CD4-positive, alpha-beta T cell treated with Interleukin-17A for 4 hours (primary cell): ENCODE measurements around the gene BAIAP2L2.

Experiments
- DNase-seq: peaks from one replicate; pipeline ENCODE4 v3.0.0-alpha.2; 2020; ENCODE audit warnings: mixed read lengths

The BAIAP2L2 gene

DNA sequence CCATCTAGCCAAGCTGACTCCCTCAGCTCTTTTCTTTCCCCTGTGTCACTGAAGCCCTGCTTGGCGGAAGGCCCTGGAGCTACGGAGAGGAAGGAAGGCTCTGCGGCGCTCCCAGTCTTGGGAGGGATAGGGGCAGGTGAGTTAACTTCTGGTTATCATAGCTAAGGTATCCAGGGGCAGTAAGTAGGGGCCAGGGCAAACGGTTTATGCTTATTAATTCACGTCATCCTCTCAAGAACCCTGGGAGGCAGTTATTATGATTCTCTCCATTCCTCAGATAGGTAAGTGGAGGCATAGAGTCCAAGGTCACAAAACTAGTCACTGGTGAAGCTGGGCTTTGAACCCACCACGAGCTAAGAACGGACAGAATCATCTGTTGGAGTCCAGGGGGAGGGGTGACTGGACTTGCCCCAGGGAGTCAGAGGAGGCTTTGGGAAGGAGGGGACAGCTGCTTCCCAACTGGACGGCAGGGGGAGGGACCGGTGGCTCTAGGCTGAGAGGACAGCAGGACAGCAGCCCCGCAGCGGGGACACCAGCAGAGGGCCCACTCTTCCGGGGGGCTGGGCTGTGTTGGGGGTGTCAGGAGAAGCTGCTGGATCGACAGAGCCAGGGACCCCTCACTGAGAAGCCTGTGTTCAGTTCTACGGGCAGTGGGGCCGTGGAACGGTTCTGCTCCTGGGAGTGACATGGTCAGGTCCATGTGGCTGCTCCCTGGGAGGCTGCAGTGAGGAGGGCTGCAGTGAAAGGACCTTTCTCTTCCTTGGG is 3.5 kb downstream of the BAIAP2L2 start:
- no peak for DNase-seq

DNA sequence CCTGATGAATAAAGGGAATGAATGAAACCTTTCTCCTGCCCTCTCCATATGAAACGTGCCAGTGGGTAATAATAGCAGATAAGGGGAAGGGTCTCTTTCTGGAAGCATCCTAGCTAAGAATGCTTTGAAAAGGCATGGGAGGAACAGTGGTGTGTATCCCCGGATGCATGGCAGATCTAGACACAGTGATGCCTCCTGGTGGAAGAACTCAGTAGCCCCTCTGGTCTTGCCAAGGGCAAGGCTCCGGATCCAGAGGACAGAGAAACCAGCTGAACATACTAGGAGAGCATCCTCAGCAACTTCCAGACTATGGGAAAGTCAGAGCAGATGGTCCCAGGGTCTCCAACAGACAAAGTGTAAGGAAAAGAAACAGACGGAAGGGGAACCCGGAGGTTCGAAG is 6.4 kb downstream of the BAIAP2L2 start:
- no peak for DNase-seq

DNA sequence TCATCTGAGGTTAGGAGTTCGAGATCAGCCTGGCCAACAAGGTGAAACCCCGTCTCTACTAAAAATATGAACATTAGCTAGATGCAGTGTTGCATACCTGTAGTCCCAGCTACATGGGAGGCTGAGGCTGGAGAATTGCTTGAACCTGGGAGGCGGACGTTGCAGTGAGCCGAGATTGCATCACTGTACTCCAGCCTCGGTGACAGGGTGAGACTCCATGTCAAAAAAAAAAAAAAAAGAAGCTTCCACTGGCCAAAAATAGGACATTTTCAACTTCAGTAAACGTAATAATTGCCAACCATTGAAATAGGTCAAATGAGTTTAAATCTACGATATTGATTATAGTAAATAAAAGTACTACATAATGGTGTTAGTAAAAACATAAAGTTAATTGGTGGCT is 6.8 kb downstream of the BAIAP2L2 start:
- no peak for DNase-seq

DNA sequence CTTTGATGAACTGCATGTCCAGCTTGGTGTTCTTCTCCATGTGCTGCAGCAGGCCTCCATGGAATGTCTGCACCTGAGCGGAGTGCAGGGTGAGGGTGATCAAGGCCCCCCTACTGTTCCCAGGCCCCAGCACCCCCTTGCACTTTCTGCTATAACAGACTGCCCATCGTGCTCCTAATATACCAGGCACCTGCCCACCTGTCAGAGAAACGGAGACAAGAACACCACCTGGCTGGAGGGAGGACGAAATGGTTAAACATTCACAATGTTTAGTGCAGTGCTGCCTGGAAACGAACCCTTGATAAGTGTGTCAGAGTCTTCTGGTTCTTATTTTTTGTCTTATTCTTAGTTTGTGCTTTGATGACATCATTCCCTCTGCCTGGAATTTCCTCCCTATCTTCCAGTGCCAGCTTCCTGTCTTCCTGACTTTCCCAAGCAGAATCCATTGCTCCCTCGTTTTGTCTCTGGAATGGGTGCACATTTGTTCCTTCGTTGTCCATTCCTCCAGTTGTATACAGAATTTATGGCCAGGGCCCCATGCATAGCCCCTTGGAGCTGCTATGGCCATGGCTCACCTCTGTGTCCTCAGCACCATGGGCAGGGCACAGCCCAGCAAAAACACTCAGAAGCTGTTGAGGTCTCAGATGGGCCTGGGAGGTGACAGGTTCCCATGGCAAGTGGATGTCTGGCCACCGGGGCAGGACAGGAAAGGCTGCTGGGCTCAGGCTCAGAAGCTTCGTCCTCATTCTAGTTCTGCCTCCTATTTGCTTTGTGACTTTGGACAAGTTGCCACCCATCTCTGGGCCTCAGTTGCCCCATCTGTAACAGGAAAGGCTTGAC is 11.9 kb downstream of the BAIAP2L2 start:
- no peak for DNase-seq

DNA sequence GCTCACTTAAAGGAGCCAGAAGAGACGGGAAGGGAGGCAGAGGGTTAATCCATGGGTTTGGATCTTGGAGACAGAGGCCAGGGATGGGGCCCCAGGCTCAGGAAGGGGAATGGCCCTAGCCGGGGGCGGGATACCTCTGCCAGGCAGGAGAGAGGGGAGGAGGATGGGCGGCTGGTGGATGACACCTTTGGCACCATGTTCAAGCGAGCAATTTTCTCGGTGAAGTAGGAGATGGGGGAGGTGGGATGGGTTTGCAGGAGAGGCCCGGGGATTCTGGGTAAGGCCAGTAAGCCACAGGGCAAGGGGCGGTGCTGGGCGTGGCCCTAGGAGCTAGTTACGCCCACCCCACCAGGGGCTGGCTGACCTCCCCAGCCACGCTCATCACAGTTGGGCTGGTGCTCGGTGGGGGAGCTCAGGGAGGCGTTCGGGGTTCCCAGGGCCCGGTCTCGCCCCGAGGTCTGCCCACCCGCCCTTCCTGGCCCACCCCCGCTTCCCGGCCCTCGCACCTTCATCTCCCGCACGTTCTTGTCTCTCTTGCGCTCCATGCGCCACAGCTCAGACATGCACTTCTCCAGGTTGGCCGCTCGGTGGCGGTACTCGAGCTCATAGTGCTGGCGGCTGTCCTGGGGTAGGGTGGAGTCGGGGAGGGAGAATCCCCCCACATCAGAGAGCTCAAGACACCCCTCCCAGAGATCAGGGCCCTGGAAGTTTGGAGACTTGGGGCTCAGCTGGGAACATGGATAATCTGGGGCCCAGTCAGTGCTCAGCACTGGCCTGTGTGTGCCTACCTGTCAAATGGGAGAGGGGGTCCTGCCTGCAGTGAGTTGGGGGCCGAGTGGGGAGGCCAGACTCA is 12.7 kb downstream of the BAIAP2L2 start:
- DNase-seq = no peak

DNA sequence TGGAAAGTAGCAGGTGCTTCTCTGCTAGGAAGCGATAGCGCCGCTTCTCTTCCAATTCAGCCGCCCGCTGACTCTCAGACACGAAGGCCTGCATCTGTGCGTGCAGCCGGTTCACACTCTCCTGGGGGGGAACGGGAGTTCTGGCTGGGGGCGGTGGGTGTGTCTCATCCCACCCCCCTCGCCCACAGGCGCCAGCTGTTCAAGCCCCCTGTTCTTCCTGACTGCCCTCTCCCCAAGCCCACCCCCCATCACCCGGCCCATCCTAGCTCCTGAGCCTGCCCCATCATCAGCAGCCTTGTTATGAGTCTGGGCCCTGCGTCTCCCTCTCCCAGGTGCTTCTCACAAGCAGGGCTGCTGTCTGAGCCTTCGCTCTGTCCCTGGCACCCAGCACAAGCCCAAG is 13.4 kb downstream of the BAIAP2L2 start:
- no peak for DNase-seq

DNA sequence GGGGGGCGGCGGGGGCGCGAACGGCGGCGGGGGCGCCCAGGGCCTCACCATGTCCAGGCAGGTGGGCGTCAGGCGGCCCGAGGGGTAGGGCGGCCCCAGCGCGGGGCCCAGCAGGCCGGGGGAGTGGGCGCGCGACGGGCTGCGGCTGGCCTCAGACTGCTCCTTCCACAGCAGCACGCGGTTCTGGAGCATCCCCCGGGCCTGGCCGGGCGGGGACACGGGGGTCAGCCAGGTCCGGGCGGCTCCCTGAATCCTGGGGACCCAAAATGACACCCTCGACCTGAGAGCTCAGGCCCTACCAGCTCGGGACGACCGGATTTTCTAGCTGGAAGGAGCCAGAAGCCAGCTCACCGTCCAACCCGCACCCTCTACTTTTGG is 21.0 kb downstream of the BAIAP2L2 start:
- no peak for DNase-seq

DNA sequence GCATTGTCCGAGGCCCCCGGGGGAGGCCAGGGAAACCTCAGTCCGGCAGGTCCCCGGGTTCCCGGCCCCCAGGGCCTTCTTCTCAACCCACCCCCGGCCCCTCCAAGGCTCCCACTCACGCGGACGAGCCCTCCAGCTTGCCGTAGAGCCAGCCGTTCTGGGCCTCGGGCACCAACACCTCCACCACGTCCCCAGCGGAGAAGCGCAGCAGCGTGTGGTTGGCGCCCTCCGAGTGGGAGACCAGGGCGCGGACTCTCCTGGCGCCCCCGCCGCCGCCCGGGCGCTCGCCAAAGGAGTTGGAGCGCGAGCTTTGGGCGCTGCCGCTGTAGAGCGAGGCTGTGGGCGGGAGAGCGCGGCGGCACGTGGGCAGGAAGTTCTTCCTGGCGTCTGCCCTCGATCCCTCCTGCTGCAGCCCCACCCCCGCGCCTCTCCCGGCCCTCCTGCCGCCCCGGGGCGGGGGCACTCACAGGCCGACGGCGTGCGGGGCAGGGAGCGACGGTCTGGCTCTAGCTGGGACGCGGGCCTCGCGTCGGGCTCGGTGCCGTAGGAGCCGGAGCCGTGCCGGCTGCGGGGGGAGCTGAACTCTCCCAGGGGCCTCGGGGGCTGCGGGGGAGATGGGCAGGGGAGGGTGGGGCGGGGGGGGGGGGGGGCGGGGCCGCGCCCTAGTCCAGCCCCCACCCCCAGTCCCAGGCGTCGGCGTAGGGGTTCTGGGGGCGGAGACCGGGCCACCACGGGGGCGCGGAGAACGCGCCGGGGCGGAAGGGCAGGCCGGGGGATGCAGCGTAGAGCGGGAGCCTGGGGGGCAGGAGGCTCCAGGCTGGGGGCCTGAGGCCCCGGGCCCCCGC is 21.6 kb downstream of the BAIAP2L2 start:
- no peak for DNase-seq

DNA sequence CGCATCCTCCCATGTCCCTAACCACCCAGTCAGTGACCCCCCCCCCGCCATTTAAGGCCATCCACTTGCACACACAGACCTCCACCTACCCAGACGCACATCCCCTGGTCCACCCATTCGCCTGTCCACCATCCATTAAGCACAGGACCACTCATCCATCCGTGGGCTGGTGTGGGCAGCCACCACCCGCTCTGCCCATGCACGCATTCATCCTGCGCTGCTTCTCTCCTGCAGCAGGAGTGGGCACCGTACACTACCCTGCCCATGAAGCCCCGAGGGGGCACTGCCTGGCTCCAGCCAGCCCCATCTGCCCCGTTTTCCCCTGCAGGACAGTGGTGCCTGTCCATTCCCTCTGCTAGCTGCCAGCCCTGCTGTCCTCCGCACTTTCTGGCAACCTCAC is 22.6 kb downstream of the BAIAP2L2 start:
- no peak for DNase-seq

DNA sequence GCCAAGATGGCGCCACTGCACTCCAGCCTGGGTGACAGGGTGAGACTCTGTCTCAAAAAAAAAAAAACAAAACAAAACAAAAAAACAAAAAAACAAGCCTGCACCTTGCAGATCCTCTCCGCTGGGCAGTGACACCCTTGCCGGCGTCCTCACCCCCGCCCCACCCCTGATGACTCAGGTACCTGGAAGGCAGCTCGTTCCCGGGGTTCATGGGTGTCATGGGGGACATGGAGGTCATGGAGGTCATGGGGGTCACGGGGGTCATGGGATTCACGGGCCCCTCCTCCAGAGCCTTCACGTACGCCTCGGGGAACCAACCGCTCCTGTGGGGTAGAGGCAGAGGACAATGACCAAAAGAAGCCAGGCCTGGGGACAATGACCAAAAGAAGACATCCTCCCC is 23.5 kb downstream of the BAIAP2L2 start:
- no peak for DNase-seq

DNA sequence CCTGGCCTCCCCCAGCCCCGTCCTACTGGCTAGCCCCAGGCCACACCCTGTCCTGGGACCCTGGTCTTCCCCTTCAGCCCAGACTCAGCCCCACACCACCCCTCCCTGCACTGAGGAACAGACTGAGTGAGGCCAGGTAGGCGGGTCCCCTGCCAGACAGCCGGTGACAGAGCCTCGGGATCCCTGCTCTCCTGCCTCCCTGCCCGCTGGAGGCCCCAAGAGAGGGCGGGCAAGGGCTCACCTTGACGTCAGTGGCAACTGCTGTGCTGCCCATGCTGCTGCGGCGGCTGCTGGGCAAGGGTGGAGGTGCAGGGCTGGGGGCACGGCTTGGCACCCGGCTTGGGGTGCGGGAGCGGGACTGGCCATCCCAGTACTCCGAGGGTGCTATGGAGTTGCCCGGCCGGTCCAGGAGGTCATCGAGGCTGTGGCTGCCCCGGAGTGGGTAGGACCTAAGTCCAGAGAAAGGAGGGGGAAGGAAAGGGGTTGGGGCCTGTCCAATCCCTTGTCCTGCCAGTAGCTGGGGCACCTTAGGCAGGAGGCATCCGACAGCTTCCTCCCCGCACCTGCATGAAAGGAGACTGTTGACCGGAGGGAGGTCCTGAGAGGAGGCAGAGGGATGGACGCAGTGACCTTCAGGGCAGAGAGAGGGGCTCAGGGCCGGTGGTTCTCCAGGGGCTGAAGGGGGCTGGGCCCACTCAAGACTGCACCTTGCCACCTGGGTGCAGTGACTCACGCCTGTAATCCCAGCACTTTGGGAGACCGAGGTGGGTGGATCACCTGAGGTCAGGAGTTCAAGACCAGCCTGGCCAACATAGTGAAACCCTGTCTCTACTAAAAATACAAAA is 24.3 kb downstream of the BAIAP2L2 start:
- DNase-seq = no peak

DNA sequence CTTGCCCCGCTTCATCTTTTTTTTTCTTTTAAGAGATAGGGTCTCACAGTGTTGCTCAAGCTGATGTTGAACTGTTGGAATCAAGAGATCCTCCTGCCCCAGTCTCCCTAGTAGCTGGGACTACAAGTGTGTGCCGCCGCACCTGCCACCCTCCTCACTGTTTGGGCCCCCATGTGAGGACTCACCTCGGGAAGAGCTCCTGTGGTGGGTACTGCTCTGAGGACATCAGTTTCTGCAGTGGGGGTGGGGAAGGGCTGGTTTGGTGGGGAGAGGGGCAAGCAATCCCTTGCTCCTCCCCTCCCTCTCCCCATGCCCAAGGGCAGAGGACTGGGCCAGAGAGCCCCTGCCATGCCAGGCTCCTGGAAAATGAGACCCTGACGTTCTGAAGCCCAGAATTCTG is 25.0 kb downstream of the BAIAP2L2 start:
- no peak for DNase-seq

DNA sequence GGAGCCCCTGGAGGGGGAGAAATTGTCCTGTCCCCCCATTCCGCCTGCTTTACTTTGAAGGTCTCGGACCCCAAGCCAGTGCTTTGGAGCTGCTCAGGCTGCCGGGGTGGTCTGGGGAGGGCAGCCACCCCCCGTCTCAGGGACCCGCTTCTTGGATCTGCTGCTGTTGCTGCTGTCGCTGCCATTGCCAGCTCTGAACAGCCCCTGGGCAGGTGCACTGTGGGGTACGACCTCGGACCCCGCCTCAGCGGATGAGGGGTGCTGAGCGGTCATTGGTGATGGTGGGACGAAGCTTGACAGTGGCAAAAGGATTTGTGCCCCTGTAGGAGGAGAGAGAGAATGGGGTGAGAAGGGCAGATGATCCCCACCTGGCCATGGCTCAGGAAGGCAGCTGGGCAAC is 25.4 kb downstream of the BAIAP2L2 start:
- no peak for DNase-seq

DNA sequence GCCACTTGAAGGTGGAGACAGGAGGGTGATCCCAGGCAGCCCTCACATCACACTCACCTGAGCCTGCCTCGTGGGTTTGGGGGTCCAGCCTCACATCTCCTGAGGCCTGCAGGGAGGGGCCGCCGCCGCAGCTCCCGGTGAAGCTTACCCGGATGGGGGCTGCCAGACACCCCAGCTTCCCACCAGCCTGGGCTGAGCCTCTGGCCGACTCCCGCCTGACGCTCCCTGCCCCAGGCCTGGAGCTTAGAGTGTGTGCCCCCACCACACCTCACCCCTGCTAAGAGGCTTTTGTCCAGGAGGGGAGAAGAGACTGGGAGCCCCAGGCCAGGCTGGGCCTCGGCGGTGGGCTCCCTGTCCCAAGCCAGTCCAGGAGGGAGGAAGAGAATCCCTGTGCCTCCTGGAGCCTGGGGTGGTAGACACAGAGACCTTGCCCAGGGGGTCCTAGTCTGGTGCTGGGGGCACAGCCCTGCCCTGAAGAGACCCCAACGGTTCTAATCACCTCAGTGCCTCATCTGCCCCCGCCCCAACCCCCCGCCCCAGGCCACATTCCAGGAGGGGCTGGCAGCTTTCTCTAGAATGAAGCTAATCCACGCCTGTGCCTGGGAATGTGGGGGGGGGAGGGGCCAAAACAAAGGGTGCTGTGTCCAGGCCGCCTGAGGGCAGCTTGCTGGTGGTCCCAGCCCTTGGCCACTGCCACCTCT is 26.4 kb downstream of the BAIAP2L2 start, which contains the start of gene SLC16A8:
TSS of gene SLC16A8 (minus strand) at position 254 of the 701 bp plus-strand sequence. CDS start 1,311 bp downstream, outside the sequence.
- no peak for DNase-seq

DNA sequence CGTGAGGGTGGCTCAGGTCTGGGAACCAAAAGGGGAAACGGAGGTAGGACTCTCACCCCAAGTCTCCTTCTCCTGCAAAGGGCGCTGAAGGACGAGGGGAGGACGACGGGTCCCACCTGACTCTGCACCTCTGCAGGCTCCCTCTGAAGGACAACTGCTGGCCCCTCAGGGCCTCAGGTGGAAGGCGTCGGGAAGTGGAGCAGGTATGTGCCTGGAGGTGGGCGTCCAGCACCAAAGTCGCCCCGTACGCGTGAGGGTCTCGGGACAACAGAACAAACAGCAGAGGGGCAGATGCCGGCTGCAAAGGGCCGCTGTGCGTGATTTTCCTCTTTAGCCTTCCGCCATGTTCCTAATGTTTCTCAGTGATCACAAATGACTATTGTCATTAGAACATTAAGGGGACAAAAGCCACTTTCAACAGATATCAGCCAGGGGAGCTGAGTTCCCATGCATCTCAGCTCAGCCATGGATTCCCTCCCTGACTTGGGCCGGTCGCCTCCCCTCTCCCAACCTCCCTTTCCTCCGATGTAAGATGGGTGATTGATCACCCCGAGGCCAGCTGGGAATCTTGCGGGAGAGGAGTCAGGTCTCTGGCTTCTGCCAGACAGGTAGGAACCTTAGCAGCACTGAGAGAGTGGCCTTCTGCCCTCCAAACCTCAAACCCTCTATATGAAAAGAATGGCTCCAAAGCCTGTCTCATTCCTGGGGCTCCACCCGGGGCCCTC is 27.3 kb downstream of the BAIAP2L2 start:
- no peak for DNase-seq

DNA sequence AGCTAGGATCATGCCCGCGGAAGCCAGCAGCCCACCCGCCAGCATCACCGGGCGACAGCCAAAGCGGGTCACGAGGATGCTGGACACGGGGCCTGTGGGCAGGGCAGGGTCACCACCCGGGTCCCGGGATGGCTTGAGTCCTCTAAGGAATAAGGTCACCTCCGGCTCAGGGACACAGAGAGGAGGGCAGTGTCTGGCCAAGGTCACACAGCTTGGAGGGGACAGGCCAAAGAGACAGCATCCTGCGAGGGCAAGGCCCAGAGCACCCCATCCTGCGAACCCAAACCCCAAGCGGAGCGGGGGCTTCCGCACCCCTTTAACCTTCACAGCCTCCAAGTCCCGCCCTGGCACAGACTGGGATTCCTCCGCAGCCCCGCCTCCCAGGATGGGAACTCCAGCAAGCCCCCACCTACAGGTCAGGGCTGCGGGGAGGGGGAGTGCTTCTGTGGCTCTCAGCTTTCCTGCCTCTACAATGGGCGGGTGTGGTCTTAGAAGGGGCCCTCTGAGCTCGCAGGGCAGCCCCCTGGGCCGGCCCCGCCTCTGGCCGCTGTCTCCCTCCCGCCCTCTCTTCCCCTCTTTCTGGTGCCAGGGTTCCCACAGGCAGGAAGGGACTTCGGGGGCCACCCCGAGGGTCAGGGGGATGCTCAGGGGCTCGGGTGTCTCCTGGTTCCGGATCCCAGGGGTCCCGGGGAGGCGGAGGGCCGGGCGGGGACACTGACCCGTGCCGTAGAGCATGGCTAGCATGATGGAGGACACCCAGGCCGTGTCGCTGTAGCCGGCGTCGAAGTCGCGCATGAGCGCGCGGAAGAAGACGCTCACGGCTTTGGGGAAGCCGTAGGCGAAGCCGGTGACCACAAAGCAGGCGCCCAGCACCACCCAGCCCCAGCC is 28.3 kb downstream of the BAIAP2L2 start:
- DNase-seq = no peak

DNA sequence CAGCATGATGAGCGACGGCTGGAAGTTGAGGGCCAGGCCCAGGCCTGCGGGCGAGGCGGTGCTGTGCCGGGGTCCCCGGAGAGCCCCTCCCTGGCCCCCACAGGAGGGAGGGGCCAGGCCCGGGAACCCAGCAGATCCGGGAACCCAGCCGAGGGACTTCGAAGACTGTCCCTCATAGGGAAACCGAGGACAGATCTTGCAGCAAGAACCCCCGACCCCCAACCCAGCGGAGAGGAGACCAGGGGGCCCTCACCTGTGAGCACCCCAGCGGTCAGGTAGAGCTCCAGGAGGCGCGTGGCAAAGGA is 28.9 kb downstream of the BAIAP2L2 start:
- DNase-seq = no peak

DNA sequence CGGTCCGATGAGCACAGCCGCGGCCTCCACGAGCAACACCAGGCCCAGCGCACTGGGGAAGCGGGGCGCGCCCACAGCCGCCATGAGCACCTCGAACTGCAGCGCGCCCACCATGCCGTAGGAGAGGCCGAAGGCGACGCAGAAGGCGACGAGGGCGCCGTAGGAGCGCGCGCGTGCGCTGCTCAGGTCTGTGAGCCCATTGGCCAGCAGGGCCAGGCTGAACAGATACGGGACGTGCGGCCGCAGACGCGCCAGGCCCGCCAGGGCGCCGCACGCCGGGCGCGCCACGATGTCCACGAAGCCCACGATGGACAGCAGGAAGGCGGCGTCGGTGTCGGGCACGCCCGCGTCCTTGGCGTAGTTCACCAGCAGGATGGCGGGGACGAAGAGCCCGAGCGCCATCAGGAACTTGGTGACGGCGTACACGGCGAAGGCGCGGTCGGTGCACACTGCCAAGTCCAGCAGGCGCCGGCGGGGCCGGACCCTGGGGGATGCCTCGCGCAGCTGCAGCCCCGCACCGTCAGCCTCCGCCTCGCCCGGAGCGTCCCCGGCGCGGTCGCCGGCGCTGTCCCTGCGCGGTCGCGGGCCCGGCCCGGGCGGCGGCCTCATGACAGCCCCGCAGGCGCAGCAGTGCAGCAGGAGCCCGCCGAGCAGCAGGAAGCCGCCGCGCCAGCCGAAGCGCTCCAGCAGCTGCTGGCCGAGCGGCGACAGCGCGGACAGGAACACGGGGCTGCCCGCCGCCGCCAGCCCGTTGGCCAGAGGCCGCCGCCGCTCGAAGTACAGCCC is 29.4 kb downstream of the BAIAP2L2 start:
- no peak for DNase-seq
